HG03139 (cell line): ENCODE data around the gene WDR83.
"Not testable (repeated sequence)": the region's sequence is repeated elsewhere in the genome, so short reads cannot be mapped to it uniquely, and the experiment has no call there.

Experiments used
- ATAC-seq: cut with Tn5 transposase; IDR thresholded peaks from one replicate; pipeline ENCODE4 v1.9.1; 2021; ENCODE audit not compliant: unreplicated experiment

WDR83 gene

DNA sequence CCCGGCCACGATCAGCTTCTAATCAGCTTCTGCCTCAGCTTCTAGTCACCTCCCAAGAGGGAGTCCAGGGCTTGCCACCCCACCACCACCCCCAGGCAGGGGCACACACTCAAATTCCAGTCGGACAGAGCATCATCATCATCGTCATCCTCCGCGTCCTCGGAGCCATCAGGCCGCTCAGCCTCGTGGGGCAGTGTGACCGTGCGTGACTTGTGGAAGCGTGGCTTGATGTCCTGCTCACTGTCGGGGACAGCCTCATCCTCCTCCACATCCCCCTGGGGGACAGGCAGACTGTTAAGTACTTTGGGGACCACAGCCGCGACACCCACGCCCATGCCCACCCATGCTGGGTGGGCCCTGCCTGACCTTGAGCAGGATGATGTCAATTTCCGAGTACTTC, 44.6 kb downstream of the WDR83 start:
- no peak for ATAC-seq

GRCh38 chr19:12712077-12712476, 45.5 kb downstream of the WDR83 start:
- not testable (repeated sequence) for ATAC-seq

- ATAC-seq: not testable (repeated sequence)
These were observed 46.7 kb downstream of the WDR83 start for GRCh38 chr19:12713304-12713703.

- ATAC-seq: no peak
These were observed 48.5 kb downstream of the WDR83 start for GRCh38 chr19:12715102-12715501.

DNA sequence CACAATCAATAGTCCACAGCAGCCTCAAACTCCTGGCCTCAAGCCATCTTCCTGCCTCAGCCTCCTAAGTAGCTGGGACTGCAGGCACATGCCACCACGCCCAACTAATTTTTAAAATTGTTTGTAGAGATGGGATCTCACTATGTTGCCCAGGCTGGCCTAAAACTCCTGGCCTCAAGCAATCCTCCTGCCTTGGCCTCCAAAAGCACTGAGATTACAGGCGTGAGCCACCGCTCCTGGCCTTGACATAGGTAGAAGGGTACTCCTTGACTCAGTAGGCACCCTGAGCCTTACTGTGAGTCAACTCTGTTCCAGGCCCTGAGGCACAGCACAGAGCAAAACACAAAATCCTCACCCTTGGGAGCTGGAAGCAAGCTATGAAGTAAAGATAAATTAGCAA, 49.3 kb downstream of the WDR83 start:
- ATAC-seq: no peak

DNA sequence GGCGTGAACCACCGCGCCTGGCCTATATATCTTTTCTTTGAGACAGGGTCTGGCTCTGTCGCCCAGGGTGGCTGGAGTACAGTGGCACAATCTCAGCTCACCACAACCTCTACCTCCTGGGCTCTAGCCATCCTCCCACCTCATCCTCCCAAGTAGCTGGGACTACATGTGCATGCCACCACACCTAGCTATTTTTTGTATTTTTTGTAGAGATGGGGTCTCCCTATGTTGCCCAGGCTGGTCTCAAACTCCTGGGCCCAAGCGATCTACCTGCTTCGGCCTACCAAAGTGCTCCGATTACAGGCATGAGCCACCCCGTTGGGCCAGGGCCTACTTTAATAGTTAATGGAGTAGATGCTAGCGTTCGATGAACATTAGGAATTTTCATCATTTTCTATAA, 53.7 kb downstream of the WDR83 start:
- ATAC-seq: no peak

GRCh38 chr19:12720851-12721655, 54.4 kb downstream of the WDR83 start:
- ATAC-seq: no peak

DNA sequence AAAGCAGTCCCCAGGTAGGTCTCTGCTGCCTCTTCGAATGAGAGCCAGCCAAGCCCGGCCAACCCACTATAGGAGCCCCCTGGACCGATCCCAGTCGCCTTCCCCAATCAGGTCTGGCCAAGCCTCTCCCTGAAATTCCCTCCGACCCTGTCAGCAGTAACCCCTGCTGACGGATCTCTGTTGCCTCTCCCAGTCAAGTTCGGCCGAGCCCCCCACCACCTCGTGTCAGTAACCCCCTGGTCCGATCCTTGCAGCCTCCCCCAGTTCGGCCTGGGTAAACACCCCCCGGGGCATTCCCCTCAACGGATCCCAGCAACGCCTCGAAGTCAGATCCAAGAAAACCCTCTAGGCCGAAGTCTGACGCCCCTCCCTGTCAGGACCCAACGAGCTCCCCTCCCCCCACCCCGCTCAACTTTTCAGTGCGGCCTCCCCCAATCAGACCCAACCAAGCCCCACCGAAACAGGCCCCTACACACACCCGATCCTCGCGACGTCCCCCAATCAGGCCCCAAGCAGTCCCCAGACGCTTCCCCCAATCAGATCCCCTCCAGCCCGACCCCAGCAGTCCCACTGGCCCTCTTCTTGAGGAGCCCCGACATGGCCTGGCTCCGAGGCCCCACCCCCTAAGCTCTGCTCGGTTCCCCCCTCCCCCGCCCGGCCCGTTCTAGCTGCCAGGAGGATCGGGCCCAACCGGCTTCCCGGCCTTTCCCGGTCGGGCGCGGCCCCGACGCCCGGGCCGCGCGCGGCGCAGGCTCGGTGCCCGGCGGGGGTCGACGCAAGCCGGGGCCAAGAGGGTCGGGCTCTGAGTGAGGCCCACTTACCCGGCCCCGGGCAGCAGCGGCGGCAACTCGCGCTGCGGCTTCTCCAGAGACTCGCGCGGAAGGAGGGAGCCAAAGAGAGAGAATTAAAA, 55.3 kb downstream of the WDR83 start:
- peak; percentile 6 for ATAC-seq

- peak; percentile 64 for ATAC-seq
These were observed 56.2 kb downstream of the WDR83 start for GRCh38 chr19:12722566-12723380.

GRCh38 chr19:12723381-12723640, 56.7 kb downstream of the WDR83 start:
- no peak for ATAC-seq

DNA sequence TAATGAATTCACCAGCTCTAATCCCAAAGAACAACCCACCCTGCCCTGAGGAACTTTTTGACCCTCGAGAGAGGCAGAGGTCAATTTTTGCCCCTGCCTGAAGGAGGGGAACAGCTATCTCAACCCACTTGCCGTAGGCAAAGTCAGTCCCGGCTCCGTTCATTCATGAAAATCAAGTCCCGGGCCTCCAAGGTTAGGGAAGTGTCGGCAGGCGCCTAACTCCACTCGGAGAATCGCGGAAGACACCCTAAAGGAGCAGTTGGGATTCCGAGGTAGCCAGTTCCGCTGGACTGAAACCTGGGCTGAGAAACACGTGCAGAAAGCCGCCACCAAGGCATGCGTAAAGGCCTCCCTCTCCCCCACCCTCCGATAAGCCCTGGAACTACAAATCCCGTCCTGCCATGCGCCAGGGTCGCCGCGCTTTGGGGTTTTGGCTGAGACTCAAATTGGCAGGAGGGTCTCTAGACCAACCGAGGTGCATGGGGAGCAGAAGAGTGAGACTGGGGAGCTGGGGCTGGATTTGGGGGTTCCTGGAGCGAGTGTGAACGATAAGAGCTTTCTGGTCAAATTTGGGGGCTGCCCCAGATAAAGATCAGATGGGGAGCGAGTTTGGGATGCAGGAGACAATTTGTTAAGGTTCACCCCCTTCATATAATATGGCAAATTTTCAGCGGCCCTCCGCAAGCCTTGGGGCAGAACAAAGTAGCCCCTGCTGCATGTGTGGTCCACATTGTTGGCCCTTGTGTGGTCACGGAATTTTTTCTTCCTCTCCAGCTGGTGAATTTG, 57.2 kb downstream of the WDR83 start, which contains the start of gene TNPO2:
Gene TNPO2 (minus strand): TSS at position 292 of the 786 bp plus-strand sequence. CDS start 2,955 bp downstream, outside the sequence.
- ATAC-seq: no peak
